Stomach (tissue), 9 donors: ENCODE measurements around the gene RNF133. TPM values are rescaled to one million over a fixed set of nuclear protein-coding genes. Genes with fewer than 3 reads are reported as not detected.
"Not testable (repeated sequence)": the region's sequence is repeated elsewhere in the genome, so short reads cannot be mapped to it uniquely, and the experiment has no call there.

ENCODE experiments used
- DNase-seq, 2 donors: peaks; one replicate each; pipeline versions ENCODE4 v3.0.0 to v3.0.0-alpha.2; 2013 to 2019
- H3K27ac ChIP-seq, 5 donors: fragments of 200-600 bp in 4 of 5; sonication (generic) in 4 of 5; one replicate each; pipeline ENCODE4 v1.5.1; 2013 to 2019; ENCODE audit warnings: mild to moderate bottlenecking in 1 of 5, moderate library complexity in 1 of 5
- H3K27me3 ChIP-seq, 3 donors: fragments of 200-600 bp; sonication (generic); one replicate each; pipeline ENCODE4 v1.5.1; 2017 to 2019; ENCODE audit warnings: mixed run types in 1 of 3
- H3K36me3 ChIP-seq, 4 donors: fragments of 200-600 bp; sonication (generic); 1 replicate in 3 of 4; 2 replicates in 1 of 4; pipeline ENCODE4 v1.5.1; 2016 to 2019
- H3K4me1 ChIP-seq, 4 donors: fragments of 200-600 bp; sonication (generic); one replicate each; pipeline ENCODE4 v1.5.1; 2016 to 2019
- H3K4me3 ChIP-seq, 4 donors: fragments of 200-600 bp; sonication (generic) in 3 of 4; one replicate each; pipeline ENCODE4 v1.5.1; 2016 to 2019; ENCODE audit warnings: mild to moderate bottlenecking in 1 of 4
- H3K9me3 ChIP-seq, 4 donors: fragments of 200-600 bp; sonication (generic); one replicate each; pipeline ENCODE4 v1.5.1; 2016 to 2019
- CTCF ChIP-seq, 7 experiments: fragments of 450-650 bp in 4 of 7; fragments of 200-600 bp in 3 of 7; sonication (generic) in 3 of 7; IDR thresholded peaks; one replicate each; pipeline ENCODE4 v1.5.1; 2016 to 2019; ENCODE audit warnings: antibody characterized with exemption in 7 of 7, control low read depth in 2 of 7, mild to moderate bottlenecking in 1 of 7
- EP300 ChIP-seq: sonication (generic); formaldehyde crosslinking; IDR thresholded peaks from one replicate; pipeline ENCODE4 v1.6.1; 2017; ENCODE audit warnings: antibody characterized with exemption
- POLR2A ChIP-seq, 4 donors: fragments of 450-650 bp; IDR thresholded peaks; one replicate each; pipeline ENCODE4 v1.6.1; 2016; ENCODE audit warnings: antibody characterized with exemption in 4 of 4, control low read depth in 2 of 4, mild to moderate bottlenecking in 1 of 4, moderate library complexity in 1 of 4
- POLR2AphosphoS5 ChIP-seq, 3 donors: sonication (generic); formaldehyde crosslinking; IDR thresholded peaks; one replicate each; pipeline ENCODE4 v1.6.1; 2016; ENCODE audit warnings: antibody characterized with exemption in 3 of 3
- WGBS, 5 donors: extraction: QIAGEN DNeasy Blood & Tissue Kit in 3 of 5; methylation state at CpG; one replicate each; pipeline versions ENCODE4 v1.1.5 to v1.1.7; 2013 to 2018; 5-methylcytosine and 5-hydroxymethylcytosine counted together
- intact Hi-C: fragments of 100-400 bp; cut with DNase I; formaldehyde crosslinking; loops from one replicate; pipeline ENCODE4 v1.15.1; 2023; ENCODE audit warnings: low total_unique reads
- polyA plus RNA-seq, 3 donors: library from polyadenylated mRNA; stranded (reverse); fragments of 200-250 nt; gene quantifications; one replicate each; pipeline ENCODE4 v1.2.3, GENCODE V29; 2013
- total RNA-seq, 5 donors: library from RNA; depleted of rRNA; stranded (reverse); fragments of >200 nt; gene quantifications; one replicate each; pipeline versions ENCODE4 v1.1.0 to v1.2.3, GENCODE V29; 2014 to 2016
- donor health status: healthy with polysubstance abuse.
- donor health status: Bipolar disorder and iron deficiency.
- donor health status: healthy.

Gene RNF133
- total and polyA plus RNA-seq, 8 donors = 0.58 to 15.8 (median 7.2) TPM; not detected in 3

- Histone ChIP-seq H3K9me3 (no peaks in the 10 kb centered on the region), H3K27me3 (no peaks in the 10 kb centered on the region), H3K4me1 (peaks cover 0 to 17% (median 7%) of the 10 kb centered on the region in 4 donors), H3K27ac (peak overlapping the region in 1 of 5 donors; percentile 1), H3K4me3 (no peak overlapping the region), H3K36me3 (no peaks in the 10 kb centered on the region)
- WGBS, 5 donors = 31 to 52% (median 38%) methylated on average over 2 of the region's 2 CpGs
- intact Hi-C loops = no loop called here
- TF ChIP-seq POLR2A (IDR thresholded peaks at IDR 0.05) = no peak
- TF ChIP-seq EP300 = no peak
- no peak for TF ChIP-seq POLR2AphosphoS5 (IDR thresholded peaks at IDR 0.05)
- TF ChIP-seq CTCF (IDR thresholded peaks at IDR 0.05) = no peak
- no peak for DNase-seq
These were observed 14.4 kb downstream of the RNF133 start for GRCh38 chr7:122684504-122684903.

- H3K4me1 ChIP-seq = peaks cover 0 to 10% (median 5%) of the 10 kb centered on the region in 4 donors
- intact Hi-C loops = no loop called here
- DNase-seq = no peak
- H3K27me3 ChIP-seq = no peaks in the 10 kb centered on the region
- no peak overlapping the region for H3K4me3 ChIP-seq
- no peaks in the 10 kb centered on the region for H3K9me3 ChIP-seq
- H3K36me3 ChIP-seq = no peaks in the 10 kb centered on the region
- no peak overlapping the region for H3K27ac ChIP-seq
- 72 to 88% (median 85%) methylated on average over 8 of the region's 8 CpGs for WGBS, 5 donors
- no peak for TF ChIP-seq POLR2AphosphoS5 (IDR thresholded peaks at IDR 0.05)
- no peak for TF ChIP-seq CTCF (IDR thresholded peaks at IDR 0.05)
- TF ChIP-seq POLR2A (IDR thresholded peaks at IDR 0.05) = no peak
- TF ChIP-seq EP300 = no peak
These were observed 15.9 kb downstream of the RNF133 start for GRCh38 chr7:122682815-122683550.

- WGBS, 5 donors = 95 to 98% (median 96%) methylated on average over 16 of the region's 16 CpGs
- H3K4me3 ChIP-seq, H3K27me3 ChIP-seq, H3K36me3 ChIP-seq, DNase-seq, H3K27ac ChIP-seq, H3K9me3 ChIP-seq, intact Hi-C loops: not testable (repeated sequence)
- peaks cover 0 to 17% (median 6%) of the 10 kb centered on the region in 4 donors for H3K4me1 ChIP-seq
These were observed 17.7 kb downstream of the RNF133 start for GRCh38 chr7:122681186-122681585.

GRCh38 chr7:122679813-122680212 is 19.1 kb downstream of the RNF133 start:
- TF ChIP-seq CTCF (IDR thresholded peaks at IDR 0.05) (no peak), POLR2AphosphoS5 (IDR thresholded peaks at IDR 0.05) (no peak), EP300 (no peak), POLR2A (IDR thresholded peaks at IDR 0.05) (no peak)
- intact Hi-C loops = no loop called here
- H3K9me3 ChIP-seq = no peaks in the 10 kb centered on the region
- 34 to 61% (median 40%) methylated on average over 1 of the region's 1 CpG for WGBS, 5 donors
- peaks cover 0 to 27% (median 11%) of the 10 kb centered on the region in 4 donors for H3K4me1 ChIP-seq
- H3K36me3 ChIP-seq = no peaks in the 10 kb centered on the region
- no peak for DNase-seq
- H3K27me3 ChIP-seq = no peaks in the 10 kb centered on the region
- H3K27ac ChIP-seq = peak overlapping the region; percentile 21 to 71 (median 53)
- H3K4me3 ChIP-seq = no peak overlapping the region

- H3K27me3 ChIP-seq, H3K9me3 ChIP-seq, intact Hi-C loops, H3K4me3 ChIP-seq, H3K36me3 ChIP-seq: not testable (repeated sequence)
- 48 to 67% (median 52%) methylated on average over 9 of the region's 9 CpGs for WGBS, 5 donors
- peak; percentile 36 to 73 for DNase-seq
- Histone ChIP-seq H3K27ac (peak overlapping the region; percentile 21 to 71 (median 53)), H3K4me1 (peaks cover 0 to 28% (median 12%) of the 10 kb centered on the region in 4 donors)
- peak in 1 of 3 donors; percentile 60 for TF ChIP-seq POLR2AphosphoS5 (IDR thresholded peaks at IDR 0.05)
These were observed 19.6 kb downstream of the RNF133 start for GRCh38 chr7:122679269-122679709.
